Stimulated activated CD8-positive, alpha-beta memory T cell treated with anti-CD3 and anti-CD28 coated beads, Interleukin-4, amount 100 ng/mL, for 4 hours (primary cell): Measurements from ENCODE around the gene KANSL3.

Experiments
- DNase-seq, 2 donors: peaks; one replicate each; pipeline ENCODE4 v3.0.0-alpha.2; 2020; ENCODE audit warnings: low read depth in 2 of 2, low spot score in 1 of 2

Gene KANSL3

DNA sequence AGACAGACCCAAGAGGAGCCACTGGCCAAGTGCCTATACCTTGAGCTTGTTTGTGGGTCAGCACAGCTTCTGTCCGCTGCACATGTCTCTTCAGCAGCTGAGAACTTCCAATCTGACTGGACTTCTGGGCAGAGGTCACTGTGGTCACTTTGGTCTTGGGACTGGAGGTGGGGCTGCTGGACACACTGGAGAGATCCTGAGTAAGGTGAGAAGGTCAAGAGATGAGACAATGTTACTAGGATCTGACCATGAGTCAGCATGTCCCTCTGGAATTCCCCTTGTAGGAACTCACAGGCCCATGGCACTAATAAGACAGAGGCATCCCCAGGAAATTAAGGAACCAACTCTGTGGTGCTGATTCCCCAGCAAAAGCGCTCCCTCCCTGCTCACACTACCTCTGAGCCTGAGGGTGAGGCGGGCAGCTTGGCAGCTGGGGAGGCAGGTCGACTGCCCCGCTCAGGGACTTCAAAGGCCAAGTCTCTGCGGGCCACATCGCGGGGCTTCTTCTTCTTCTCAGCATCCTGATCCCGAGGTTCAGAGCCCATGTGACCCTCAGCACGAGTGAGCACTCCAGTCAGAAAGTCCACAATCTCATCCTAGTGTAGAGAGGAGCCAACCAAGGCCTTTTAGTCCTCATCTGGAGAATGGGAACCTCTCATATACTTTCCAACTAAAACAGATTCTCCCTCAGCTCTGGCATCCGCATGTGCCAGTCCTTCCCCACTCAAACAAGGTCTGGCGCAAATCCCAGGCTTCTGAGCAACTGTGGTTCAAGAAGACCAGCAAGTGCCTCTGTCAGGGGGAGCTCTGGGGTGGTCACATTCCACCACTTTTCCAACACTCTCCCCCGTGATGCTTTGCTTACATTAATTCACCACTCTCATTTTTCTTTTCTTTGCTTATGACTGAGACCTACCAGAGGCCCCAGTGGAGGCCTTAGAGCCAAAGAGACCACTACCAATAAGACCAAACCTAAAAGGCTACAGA lies 29.4 kb downstream of the KANSL3 start:
- no peak for DNase-seq

DNA sequence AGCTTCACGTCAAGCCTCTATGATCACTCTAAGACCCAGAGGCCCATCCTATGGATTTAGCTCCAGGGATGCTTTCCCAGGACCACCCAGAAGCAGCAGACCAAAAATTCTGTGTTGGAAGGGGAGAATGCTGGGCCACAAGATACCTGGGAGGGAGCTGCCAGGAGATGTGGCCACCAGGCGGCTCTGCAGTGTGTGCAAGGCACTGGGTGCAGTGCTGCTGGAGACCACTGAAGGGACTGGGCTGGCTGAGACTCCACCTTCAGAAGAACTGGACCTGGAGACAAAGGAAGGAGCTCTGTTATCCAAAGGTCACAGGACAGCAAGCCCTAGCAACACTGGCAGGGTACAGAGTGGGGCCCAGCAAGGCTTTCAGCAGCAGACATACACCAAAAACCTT lies 34.0 kb downstream of the KANSL3 start:
- DNase-seq, result no peak

DNA sequence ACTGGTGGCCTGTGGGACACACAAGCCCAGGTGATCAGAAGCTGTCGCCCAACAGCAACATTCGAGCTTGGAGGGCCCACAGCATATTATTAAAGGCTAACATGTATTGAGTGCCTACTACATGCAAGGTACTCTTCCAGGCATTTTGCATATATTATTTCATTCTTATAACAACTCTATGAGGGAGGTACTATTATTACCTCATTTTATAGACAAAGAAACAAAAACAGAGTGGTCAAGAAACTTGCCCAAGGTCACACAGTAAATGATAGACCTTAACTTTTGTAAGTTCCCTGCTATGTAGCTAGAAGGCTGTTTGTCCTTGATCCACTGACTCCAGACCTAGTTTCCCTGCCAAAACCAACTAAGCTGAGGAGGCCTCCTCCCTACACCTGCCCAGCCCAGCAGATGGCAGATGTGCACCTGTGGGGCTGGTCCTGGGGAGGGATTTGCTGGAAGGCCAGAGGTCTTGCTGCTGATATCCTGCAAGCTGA lies 35.7 kb downstream of the KANSL3 start:
- no peak for DNase-seq

DNA sequence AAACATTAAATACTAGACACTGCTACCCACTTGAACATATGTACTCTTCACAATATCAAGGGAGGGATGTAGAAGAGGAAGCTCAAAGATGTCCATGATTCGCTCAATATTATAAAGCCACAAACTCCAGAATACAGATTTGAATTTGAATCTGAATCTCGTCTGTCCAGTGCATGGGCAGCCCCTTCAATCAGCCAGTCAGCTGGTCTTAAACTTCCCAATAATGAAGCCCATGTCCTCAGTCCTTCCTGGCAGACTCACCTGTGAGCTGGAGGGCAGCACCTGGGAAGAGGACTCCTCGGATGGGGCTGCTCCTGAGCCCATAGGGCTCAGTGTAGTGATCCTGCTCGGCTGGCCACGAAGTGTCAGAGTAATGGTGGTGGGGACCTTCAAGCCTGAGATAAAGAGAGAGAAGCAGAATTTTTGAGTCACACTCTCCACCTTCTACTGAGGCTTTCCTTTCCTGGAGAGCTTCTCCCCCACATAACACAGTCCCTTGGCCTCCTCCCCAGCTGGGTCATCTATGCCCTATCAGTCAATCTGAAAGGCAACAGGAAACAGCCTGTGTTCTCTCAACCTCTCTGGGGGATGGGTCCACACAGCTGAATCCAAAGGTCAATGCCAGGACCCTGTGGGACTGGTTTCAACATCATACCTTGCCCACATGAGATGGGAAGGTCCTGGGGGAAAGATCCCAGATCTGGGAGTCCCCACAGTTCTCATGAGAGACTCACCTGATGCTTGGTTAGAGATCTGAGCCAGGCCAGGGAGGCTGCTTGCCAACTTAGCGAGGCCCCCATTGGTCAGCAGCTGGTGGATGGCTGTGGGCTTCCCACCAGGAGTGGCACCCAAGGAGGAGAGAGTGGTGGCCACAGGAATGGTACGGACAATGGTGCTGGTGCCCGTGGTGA lies 36.5 kb downstream of the KANSL3 start:
- DNase-seq, result no peak

DNA sequence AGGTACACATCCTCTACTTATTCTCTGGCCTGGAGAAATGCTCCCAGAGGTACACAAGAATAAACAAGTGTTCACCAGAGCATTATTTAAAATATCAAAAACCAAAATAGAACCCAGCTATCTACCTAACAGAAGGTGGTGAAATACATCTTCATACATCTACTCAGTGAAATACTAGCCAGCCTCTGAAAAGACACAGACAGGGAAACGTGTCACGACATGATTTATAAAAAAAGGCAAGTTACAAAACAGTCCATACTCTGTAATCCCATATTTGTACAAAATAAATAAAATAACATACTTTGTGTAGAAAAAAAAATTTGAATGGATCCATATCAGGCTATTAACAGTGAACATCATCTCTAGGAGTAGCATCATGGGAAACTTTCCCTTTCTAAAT lies 38.2 kb downstream of the KANSL3 start:
- no peak for DNase-seq

DNA sequence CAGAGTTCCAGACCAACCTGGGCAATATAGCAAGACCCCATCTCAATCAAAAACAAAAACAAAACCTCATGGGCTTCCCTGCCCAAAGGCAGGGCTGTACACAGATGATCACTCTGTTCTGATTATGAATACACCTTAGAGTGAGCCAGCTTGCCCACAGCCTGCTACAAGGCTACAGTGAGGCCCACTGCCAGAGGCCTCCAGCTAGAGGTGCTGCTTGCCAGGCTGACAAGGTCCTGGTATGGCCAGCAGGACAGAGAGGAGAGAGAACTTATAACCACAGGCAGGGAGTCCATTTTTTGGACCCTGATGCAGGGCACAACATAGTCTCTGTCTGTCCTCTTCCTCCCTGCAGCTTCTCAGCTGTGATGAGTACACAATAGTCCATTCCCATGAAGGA lies 41.5 kb downstream of the KANSL3 start:
- DNase-seq, result no peak

DNA sequence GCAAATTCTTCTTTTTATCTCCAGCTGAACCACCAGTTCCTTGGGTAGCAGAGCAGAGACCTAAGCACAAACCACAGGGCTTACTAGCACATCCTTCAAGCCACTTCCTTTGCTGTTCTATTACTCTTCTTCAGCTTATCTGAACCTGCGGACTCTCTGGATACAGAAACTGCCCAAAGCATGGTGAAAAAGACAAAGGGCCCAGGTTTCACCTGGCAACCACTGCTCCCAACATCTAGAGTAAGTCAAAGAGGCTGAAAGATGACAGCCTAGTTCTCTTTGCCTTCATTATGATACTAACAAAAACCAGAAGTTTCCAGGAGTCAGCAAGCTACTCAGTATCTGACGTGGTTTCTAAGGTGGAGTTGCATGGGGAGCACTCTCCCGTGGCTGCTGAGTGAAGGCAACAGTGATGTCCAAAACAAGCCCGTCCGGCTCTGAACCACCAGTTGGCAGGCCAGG lies 43.4 kb downstream of the KANSL3 start:
- no peak for DNase-seq

DNA sequence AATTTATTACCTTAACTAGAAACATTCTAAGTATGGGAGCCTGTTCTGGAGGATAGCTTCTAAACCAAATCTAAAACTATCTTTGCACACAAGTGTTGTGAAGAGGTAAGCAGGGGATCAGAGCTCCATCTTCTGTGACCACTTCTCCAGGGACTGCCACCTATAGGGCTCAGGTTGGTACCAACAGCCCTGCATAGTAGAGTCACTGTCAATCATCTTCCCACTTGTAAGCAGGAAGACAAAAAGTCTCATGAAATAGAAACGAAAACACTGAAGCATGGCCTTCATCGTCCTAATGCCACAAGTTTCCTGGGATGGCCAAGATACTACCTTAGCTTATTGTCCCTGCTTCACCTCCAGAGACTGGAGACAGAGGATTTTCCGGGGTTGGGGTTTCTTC lies 43.8 kb downstream of the KANSL3 start:
- no peak for DNase-seq

DNA sequence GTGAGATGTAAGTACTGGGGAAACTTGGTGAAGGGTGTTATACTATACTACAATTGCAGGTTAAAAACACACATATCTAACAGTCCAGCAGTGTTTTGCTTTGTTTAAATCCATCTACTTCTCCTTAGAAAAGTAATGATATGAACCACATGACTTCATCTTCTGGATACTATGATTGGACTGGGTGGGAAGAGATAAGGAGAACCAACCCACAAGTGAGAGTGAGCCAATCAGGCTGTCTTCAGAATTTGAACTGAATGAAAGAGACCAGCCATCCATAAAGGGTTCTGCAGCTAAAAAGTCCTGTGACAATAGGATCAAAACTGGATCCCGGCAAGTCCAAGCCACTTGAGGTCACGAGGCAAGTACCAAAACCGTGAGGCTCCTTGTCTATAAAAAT lies 46.6 kb downstream of the KANSL3 start:
- no peak for DNase-seq

DNA sequence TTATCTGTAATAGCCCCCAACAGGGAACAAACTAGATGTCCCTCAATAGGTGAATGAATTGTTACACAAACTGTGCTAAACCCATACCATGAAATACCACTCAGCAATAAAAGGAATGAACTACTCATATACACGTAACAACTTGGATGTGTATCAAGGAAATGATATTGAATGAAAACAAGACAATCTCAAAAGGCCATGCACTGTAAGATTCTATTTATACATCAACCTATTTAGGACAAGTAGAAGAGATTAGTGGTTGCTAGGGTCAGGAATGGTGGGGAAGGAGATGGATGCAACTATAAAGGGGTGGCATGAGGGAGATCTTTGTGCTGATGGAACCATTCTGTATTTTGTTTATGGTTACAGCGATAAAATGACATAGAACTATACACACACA lies 47.1 kb downstream of the KANSL3 start:
- DNase-seq, result no peak

DNA sequence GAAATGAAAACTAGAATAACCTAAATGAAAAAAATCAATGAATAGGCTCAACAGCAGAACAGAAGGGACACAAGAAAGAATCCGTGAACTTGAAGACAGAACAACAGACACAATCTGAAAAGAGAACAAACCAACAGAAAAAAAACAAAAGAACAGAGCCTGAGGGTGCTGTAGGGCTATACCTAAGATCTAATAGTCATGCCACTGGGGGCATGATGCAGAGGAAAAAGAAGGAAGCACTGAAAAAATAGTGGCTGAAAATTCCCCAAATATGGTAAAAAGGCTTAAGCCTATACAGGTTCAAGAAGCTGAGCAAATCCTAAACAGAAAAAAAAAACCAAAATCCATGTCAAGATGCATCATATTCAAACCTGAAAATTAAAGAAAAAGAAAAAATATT lies 50.3 kb downstream of the KANSL3 start:
- no peak for DNase-seq

DNA sequence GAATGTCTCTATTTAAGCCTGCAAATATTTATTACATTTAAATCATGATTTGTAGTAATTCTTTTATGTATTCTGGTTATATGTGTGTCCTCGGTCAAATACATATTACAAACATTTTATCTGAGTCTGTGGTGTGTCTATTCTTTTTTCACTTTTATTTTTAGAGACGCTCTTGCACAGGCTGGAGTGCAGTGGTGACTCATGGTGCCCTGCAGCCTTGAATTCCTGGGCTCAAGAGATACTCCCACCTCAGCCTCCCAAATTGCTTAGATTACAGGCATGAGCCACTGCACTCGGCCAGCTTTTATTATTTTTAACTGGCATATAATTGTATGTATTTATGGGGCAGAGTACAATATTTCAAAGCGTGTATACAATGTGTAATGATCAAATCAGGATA lies 54.1 kb downstream of the KANSL3 start:
- DNase-seq, result no peak

DNA sequence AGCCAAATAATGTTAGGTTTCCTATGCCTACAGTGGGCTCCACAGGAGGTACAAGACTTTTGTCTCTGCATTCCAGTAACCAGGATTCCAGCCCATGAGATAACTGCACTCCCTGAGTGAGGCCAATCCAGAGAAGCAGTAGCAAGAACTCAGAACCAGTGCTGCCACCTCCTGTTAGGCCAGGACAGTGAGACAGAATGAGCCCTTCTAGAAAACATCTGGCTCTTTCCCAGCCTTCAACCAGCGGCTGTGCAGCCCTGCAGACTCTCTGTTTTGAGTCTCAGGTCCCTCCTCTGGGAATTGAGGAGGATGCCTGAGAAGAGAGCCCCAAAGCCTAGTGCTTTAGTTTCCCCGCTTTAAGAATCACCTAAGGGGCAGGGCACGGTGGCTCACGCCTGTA lies 57.3 kb downstream of the KANSL3 start:
- no peak for DNase-seq

DNA sequence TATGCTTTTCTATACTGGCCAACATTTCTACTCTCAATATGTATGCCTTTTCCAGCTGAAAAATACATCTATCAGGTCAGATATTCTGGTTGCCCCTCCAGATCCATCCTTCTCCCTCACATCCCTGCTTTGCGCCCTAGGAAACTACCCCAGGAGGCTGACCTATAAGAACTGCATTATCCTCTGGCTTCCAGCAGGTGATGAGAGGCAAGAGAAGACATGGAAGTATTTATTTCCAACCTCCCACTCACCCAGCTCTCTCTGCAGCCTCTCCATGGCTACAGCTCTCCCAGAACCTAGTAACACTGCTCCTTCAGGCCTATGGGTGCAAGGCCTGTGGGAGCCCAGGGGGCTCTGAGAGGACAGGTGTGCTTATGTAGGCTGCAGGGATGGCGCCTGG lies 58.7 kb downstream of the KANSL3 start:
- DNase-seq, result no peak

DNA sequence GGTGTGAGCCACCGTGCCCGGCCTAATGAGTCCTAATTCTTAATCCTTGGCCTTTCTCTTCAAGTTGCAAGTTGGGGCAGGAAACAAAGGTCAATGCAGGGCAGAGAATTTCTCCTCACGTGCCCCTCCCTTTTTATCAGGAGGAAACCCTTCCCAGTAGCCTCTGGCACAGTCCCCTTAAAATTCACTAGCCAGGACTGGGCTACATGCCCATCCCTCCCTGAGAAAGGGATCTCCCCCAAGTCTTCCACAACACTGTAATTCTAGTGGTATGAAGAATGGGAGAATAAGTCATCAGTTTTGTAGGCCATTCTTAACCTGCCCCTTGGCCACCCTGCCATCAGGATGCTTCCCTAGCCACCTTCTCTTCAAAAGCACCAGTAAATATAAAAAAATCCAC lies 59.4 kb downstream of the KANSL3 start:
- no peak for DNase-seq

DNA sequence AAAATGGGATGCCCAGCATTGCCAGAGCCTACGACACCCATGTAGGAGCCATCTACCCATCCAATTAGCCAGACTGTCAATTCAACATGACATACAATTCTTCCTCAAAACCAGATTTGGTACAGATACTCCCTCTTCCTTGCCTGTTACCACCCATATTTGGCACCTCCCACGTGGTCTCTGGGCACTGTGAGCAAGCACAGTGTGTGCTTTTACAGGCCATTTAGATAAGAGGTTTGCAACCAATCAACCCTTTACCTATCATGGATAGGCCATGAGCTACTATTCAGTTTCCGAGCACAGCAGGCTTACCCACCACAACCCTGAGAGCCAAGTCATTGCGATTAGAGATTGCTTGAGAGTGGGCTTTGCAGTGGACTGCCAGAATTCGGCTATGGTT lies 60.6 kb downstream of the KANSL3 start:
- DNase-seq, result no peak

DNA sequence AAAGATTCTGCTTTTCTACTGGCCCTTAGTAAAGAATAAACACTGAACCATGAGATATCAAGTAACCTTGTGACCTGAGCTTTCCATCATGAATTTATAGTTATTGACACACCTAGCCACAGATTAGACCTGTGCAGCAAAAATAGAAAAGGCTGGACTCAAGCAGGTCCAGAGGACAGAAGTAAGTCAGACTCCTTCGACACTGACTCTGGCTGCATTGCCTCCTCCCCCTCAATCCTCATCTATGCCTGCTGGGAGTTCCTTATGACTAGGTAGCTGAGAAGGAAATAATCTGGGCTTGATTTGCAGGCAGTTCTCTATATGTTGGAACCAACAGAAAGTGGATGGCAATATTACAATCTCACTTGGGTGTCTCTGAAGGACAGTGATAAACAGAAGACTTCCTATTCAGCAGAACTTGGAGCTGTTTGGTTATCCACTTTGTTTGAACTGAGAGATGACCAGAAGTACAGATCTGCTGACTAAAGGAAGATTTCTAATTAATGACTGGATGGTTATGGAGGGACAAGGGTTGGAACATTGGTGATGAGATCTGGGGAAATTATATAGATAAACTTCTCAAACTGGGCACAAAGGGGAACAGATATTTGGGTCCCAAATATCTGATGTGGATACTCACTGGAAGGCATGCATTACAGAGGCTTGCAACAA lies 62.2 kb downstream of the KANSL3 start:
- DNase-seq, result no peak

DNA sequence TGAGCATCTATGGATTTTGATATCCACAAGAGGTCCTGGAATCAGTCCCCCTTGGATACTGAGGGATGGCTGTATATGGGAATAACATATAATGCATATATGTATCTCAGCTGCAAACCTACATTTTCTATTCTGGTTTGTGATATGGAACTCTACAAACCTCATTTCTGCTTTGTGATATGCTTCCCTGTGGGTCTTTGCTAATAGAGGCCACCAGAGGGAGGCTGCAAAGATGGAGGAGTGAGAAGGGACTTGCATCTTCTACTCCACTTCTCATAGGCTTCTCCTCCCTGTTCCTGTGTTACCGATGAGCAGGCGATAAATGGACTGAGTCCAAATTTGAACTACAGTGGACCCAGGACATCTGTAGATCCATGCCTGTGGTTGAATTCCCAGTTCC lies 63.7 kb downstream of the KANSL3 start:
- DNase-seq, result no peak

DNA sequence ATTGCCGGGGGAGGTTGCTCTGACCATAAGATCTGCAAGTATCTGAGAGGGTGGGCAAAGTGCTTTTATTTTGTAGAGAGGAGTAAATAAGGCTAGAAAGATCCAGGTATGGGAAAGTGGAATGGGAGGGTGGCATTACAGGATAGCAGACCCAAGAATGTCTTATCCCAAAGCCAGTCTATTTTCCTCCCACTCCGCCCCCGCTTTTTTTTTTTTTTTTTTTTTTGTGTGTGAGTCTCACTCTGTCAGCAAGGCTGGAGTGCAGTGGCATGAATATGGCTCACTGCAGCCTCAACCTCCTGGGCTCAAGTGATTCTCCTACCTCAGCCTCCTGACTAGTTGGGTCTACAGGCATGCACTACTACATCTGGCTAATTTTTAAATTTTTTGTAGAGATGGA lies 70.0 kb downstream of the KANSL3 start:
- no peak for DNase-seq

DNA sequence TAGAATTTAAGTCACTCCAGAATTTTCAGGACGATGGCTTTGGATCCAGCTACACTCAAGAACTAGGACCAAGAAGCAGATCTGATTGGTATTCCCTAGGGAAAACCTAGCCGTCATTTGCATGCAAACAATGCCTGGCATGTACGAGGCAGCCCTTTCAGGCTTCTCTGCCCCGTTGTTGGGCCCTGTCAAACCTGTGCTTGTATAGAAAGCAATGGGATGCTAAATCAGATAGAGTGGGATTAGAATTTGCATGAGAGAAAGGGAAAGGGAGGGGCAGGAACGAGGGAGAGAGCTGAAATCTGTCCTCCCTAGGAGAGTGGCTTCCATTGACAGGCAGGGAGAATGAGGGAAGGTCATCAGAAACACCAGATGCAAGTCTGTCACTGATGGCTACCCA lies 73.0 kb downstream of the KANSL3 start:
- DNase-seq, result no peak

DNA sequence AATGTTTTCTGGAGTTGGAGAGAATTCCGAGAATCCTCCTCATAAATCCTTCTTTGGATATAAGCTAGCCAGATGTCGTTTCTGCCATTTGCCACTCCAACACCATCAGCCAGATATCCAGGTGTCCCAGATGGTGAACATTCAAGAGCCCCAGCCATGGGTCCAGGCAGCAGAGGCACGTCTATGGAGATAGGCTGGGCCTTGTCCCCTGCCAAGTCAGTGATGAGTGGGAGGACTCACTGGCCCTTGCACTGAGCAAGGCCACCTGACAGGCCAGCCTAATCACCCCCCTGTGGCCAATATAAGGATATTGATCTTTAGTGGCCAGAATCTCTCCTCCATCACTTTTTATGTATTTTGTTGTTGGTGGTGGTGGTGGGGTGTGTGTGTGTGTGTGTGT lies 73.5 kb downstream of the KANSL3 start:
- DNase-seq, result no peak
